Mucosa of descending colon (tissue), 3 donors: ENCODE measurements around the gene PLCD1. TPM values are rescaled to one million over a fixed set of nuclear protein-coding genes. Genes with fewer than 3 reads are reported as not detected.

Source experiments
- ATAC-seq: fragments of 200-7000 bp; cut with Tn5 transposase; one replicate; pipeline ENCODE4 v1.9.1; 2020; ENCODE audit warnings: mild to moderate bottlenecking, moderate library complexity
- DNase-seq, 3 donors: peaks; one replicate each; pipeline ENCODE4 v3.0.0-alpha.2; 2020
- H3K36me3 ChIP-seq: fragments of 200-600 bp; one replicate; pipeline ENCODE4 v1.8.0; 2021; ENCODE audit warnings: low read depth, mild to moderate bottlenecking
- H3K4me1 ChIP-seq: fragments of 200-600 bp; one replicate; pipeline ENCODE4 v1.8.0; 2021; ENCODE audit warnings: low read depth, mild to moderate bottlenecking
- H3K4me3 ChIP-seq: fragments of 200-600 bp; one replicate; pipeline ENCODE4 v1.8.0; 2021; ENCODE audit warnings: mild to moderate bottlenecking
- H3K9me3 ChIP-seq: fragments of 200-600 bp; one replicate; pipeline ENCODE4 v1.8.0; 2021; ENCODE audit warnings: mild to moderate bottlenecking
- intact Hi-C, 2 donors: fragments of 100-400 bp; cut with DNase I in 1 of 2; cut with micrococcal nuclease in 1 of 2; formaldehyde crosslinking; loops; one replicate each; pipeline versions ENCODE4 v1.11.0 to v1.11.1; 2022; cut with DNase I, micrococcal nuclease
- total RNA-seq, 3 donors: library from RNA; stranded (reverse); fragmentation: NEBNext Ultra II Directional in 2 of 3; extraction: Animal tissue kit (Norgen Biotek cat#: 25700) in 2 of 3; gene quantifications; one replicate each; pipeline versions ENCODE4 v1.2.1 to v1.2.4, GENCODE V29; 2021 to 2023
- TF ChIP-seq, protein P1 (sequence below): fragments of 200-600 bp; IDR thresholded peaks from one replicate; pipeline ENCODE4 v1.8.0; 2022; ENCODE audit warnings: antibody characterized with exemption, mild to moderate bottlenecking
- donor health status: DM: no; HTN: no; CAD: no; lungs with moderate emphysema.
- donor health status: DM: no; HTN: no; CAD: no.
- donor health status: DM: no; HTN: yes; CAD: no.

Gene PLCD1
- total RNA-seq, 3 donors from 2014 or later: 38.2 to 113 (median 66.5) TPM

DNA sequence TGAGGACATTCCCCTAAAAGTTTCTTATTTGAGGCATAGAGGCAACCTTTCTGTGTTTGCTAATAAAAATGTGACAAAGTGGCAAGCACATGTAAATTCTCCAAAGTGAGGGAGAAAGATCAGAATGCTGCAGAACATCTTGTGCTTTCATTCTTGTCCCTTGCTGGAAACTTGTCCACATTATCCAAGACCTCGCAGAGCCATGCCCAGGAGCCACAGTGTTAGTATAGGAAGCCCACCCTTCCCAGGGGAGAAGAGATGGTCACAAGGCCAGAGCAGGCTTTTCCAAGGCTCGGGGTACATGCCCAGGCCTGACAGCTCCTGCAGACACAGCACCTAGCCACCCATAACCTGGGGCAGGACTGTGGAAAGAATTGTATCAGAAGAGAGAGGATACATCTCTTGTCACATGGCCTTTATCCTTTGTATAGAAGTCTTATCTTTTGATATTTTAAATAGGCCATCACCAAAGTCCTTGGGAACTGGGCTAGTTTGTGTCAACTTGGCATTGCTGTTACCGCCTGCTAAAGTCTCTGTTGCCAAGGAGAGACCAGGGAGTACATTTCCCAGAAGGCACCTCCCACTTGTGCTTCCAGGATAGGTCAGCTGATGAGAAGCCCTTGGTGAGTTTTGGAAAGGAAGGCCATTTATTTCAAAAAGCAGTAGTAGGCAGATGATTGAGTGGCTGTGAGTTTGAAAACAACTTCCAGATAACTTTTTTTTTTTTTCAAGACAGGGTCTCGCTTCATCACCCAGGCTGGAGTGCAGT, 20.1 kb upstream of the PLCD1 start:
- no peak for DNase-seq
- ATAC-seq: no peak
- H3K9me3 ChIP-seq: no peaks in the 10 kb centered on the region
- intact Hi-C loops: loop anchor here in 1 of 2 donors (10.0 kb wide), 1 partner anchor 85 kb away; the partner anchor contains the start of genes ACAA1 and MYD88
- H3K4me1 ChIP-seq: no peaks in the 10 kb centered on the region
- TF ChIP-seq, protein P1, sequence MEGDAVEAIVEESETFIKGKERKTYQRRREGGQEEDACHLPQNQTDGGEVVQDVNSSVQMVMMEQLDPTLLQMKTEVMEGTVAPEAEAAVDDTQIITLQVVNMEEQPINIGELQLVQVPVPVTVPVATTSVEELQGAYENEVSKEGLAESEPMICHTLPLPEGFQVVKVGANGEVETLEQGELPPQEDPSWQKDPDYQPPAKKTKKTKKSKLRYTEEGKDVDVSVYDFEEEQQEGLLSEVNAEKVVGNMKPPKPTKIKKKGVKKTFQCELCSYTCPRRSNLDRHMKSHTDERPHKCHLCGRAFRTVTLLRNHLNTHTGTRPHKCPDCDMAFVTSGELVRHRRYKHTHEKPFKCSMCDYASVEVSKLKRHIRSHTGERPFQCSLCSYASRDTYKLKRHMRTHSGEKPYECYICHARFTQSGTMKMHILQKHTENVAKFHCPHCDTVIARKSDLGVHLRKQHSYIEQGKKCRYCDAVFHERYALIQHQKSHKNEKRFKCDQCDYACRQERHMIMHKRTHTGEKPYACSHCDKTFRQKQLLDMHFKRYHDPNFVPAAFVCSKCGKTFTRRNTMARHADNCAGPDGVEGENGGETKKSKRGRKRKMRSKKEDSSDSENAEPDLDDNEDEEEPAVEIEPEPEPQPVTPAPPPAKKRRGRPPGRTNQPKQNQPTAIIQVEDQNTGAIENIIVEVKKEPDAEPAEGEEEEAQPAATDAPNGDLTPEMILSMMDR: no peak
- H3K4me3 ChIP-seq: no peak overlapping the region
- no peaks in the 10 kb centered on the region for H3K36me3 ChIP-seq

DNA sequence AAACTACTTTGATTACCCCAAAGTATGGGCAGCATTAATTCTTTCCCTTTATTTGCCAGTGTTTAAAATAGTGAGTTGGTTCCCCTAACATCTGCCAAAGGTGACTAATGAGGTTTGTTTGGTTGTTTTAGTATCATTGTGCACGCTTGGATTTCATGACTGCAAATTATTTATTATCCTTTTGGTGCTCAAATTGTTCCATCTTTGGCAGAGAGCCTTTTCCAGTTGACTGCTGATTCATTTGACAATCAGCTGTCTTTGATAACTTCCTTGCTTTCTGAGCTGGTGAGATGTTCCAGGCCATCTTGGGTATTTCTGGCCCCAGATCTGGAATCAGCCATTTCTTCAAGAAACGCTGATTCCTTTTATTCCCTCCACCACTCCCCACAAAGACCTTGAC, 18.5 kb upstream of the PLCD1 start:
- H3K36me3 ChIP-seq: no peaks in the 10 kb centered on the region
- no peak for ATAC-seq
- no peak for DNase-seq
- TF ChIP-seq, protein P1: no peak
- no peak overlapping the region for H3K4me3 ChIP-seq
- peaks cover 5% of the 10 kb centered on the region for H3K4me1 ChIP-seq
- intact Hi-C loops: loop anchor here in 1 of 2 donors (10.0 kb wide), 1 partner anchor 87 kb away; the partner anchor contains the start of genes ACAA1 and MYD88
- H3K9me3 ChIP-seq: no peaks in the 10 kb centered on the region

DNA sequence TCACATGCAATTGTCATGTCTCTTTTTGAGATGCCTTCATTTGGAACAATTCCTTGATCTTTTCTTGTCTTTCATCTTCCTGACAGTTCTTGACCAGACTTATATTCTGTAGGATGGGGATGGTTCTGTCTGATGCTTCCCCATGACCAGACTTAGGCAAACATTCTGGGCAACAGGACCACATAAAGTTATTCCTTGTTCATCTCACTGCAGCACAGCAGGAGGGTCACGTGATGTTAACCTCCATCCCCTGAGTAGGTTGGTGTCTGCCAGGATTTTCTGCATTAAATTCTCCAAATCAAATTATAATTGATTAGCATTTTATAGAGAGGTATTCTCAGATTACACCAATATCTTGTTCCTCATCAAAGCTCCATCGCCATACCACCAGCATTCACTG, 17.4 kb upstream of the PLCD1 start:
- intact Hi-C loops: loop anchor here in 1 of 2 donors (10.0 kb wide), 1 partner anchor 88 kb away; the partner anchor contains the start of genes ACAA1 and MYD88
- no peak overlapping the region for H3K4me3 ChIP-seq
- H3K9me3 ChIP-seq: no peaks in the 10 kb centered on the region
- no peak for DNase-seq
- TF ChIP-seq, protein P1: no peak
- H3K36me3 ChIP-seq: no peaks in the 10 kb centered on the region
- ATAC-seq: no peak
- H3K4me1 ChIP-seq: peaks cover 5% of the 10 kb centered on the region

DNA sequence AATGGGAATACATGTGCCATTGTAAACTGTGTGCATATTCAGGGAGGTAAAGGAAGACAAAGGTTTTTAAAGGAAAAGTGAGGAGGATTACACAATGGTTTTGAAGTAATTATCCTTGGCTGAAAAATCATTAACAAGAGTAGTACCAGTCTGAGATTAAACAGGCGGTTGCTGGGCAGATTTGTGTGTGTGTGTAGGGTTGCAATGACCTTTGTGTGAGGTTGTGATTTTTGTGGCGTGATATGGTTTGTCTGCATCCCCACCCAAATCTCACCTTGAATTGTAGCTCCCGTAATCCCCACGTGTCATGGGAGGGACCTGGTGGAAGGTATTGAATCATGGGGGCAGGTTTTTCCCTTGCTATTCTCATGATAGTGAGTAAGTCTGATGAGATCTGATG, 16.6 kb upstream of the PLCD1 start:
- Histone ChIP-seq H3K9me3 (no peaks in the 10 kb centered on the region), H3K4me1 (peaks cover 5% of the 10 kb centered on the region), H3K4me3 (no peak overlapping the region), H3K36me3 (no peaks in the 10 kb centered on the region)
- ATAC-seq (peak; percentile 89), DNase-seq (peak in 1 of 3 donors; percentile 9)
- TF ChIP-seq, protein P1: no peak
- intact Hi-C loops: loop anchor here in 1 of 2 donors (10.0 kb wide), 1 partner anchor 89 kb away; the partner anchor contains the start of genes ACAA1 and MYD88

DNA sequence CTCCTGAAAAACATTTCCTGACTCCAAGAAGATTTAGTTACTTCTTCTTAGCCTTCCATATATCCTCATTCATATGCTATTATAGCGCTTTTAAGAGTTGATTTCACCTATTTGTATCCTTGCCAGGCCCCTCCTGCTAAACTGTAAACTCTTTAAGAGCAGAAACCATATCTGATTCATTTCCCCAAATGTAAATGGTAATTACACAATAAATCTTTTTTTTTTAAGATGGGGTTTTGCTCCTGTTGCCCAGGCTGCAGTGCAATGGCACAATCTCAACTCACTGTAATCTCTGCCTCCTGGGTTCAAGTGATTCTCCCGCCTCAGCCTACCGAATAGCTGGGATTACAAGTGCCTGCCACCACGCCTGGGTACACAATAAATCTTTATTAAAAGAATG, 14.0 kb upstream of the PLCD1 start:
- no peaks in the 10 kb centered on the region for H3K9me3 ChIP-seq
- DNase-seq: no peak
- H3K4me1 ChIP-seq: peaks cover 22% of the 10 kb centered on the region
- TF ChIP-seq, protein P1: no peak
- ATAC-seq: no peak
- intact Hi-C loops: loop anchor here in 1 of 2 donors (10.0 kb wide), 1 partner anchor 91 kb away; the partner anchor contains the start of genes ACAA1 and MYD88
- H3K4me3 ChIP-seq: no peak overlapping the region
- H3K36me3 ChIP-seq: no peaks in the 10 kb centered on the region
